ENCODE results near the gene FBH1.

FBH1 gene

GRCh38 chr10:5917305-5917704 lies 27.3 kb downstream of the FBH1 start:
- H3K27me3 ChIP-seq (ENCODE audit: insufficient read depth, low read length), result no peaks in the 10 kb centered on the region
- no peaks in the 10 kb centered on the region for H3K79me2 ChIP-seq (ENCODE audit: insufficient read depth, low read length)
- no peak overlapping the region for H3K4me3 ChIP-seq (ENCODE audit: low read depth, low read length, poor library complexity, severe bottlenecking)
- H3K9me3 ChIP-seq (ENCODE audit: low read length), result no peaks in the 10 kb centered on the region
- no peak overlapping the region for H3K27ac ChIP-seq (ENCODE audit: low read depth, low read length, poor library complexity, severe bottlenecking)
- H3K4me1 ChIP-seq (ENCODE audit: insufficient read depth, low read length, severe bottlenecking), result no peaks in the 10 kb centered on the region
- no peaks in the 10 kb centered on the region for H3K9me2 ChIP-seq (ENCODE audit: low read depth, low read length)
- peaks cover 93% of the 10 kb centered on the region for H3K36me3 ChIP-seq (ENCODE audit: insufficient read depth, low read length)
- no peak overlapping the region for H2AFZ ChIP-seq (ENCODE audit: low read length)
- no peaks in the 10 kb centered on the region for H4K20me1 ChIP-seq (ENCODE audit: insufficient read depth, low read length)
- TF ChIP-seq CTCF (IDR thresholded peaks at IDR 0.05; ENCODE audit: low read length) (no peak), EZH2 (IDR thresholded peaks at IDR 0.05; ENCODE audit: borderline replicate concordance, low read length) (no peak)
- H3F3A ChIP-seq (ENCODE audit: insufficient read depth, low read length), result no peaks in the 10 kb centered on the region
- no peak overlapping the region for H3K9ac ChIP-seq (ENCODE audit: low read length)
- no peak overlapping the region for H3K4me2 ChIP-seq (ENCODE audit: low read length)

GRCh38 chr10:5918763-5919162 lies 28.7 kb downstream of the FBH1 start:
- Histone ChIP-seq H3K27me3 (ENCODE audit: insufficient read depth, low read length) (no peaks in the 10 kb centered on the region), H3K79me2 (ENCODE audit: insufficient read depth, low read length) (no peaks in the 10 kb centered on the region), H2AFZ (ENCODE audit: low read length) (no peak overlapping the region), H3K9ac (ENCODE audit: low read length) (no peak overlapping the region), H3K27ac (ENCODE audit: low read depth, low read length, poor library complexity, severe bottlenecking) (no peak overlapping the region), H3K4me3 (ENCODE audit: low read depth, low read length, poor library complexity, severe bottlenecking) (no peak overlapping the region), H3K9me2 (ENCODE audit: low read depth, low read length) (no peaks in the 10 kb centered on the region), H3K4me2 (ENCODE audit: low read length) (no peak overlapping the region), H3F3A (ENCODE audit: insufficient read depth, low read length) (no peaks in the 10 kb centered on the region), H4K20me1 (ENCODE audit: insufficient read depth, low read length) (no peaks in the 10 kb centered on the region), H3K36me3 (ENCODE audit: insufficient read depth, low read length) (peaks cover 93% of the 10 kb centered on the region), H3K4me1 (ENCODE audit: insufficient read depth, low read length, severe bottlenecking) (no peaks in the 10 kb centered on the region), H3K9me3 (ENCODE audit: low read length) (no peaks in the 10 kb centered on the region)
- TF ChIP-seq EZH2 (IDR thresholded peaks at IDR 0.05; ENCODE audit: borderline replicate concordance, low read length) (no peak), CTCF (IDR thresholded peaks at IDR 0.05; ENCODE audit: low read length) (no peak)

- Histone ChIP-seq H2AFZ (ENCODE audit: low read length) (no peak overlapping the region), H4K20me1 (ENCODE audit: insufficient read depth, low read length) (no peaks in the 10 kb centered on the region), H3K27ac (ENCODE audit: low read depth, low read length, poor library complexity, severe bottlenecking) (no peak overlapping the region), H3K9me3 (ENCODE audit: low read length) (no peaks in the 10 kb centered on the region), H3K36me3 (ENCODE audit: insufficient read depth, low read length) (peaks cover 93% of the 10 kb centered on the region), H3K27me3 (ENCODE audit: insufficient read depth, low read length) (no peaks in the 10 kb centered on the region), H3K4me1 (ENCODE audit: insufficient read depth, low read length, severe bottlenecking) (no peaks in the 10 kb centered on the region), H3K9me2 (ENCODE audit: low read depth, low read length) (no peaks in the 10 kb centered on the region), H3K9ac (ENCODE audit: low read length) (no peak overlapping the region), H3K79me2 (ENCODE audit: insufficient read depth, low read length) (no peaks in the 10 kb centered on the region), H3F3A (ENCODE audit: insufficient read depth, low read length) (no peaks in the 10 kb centered on the region), H3K4me3 (ENCODE audit: low read depth, low read length, poor library complexity, severe bottlenecking) (no peak overlapping the region), H3K4me2 (ENCODE audit: low read length) (no peak overlapping the region)
- no peak for TF ChIP-seq EZH2 (IDR thresholded peaks at IDR 0.05; ENCODE audit: borderline replicate concordance, low read length)
- no peak for TF ChIP-seq CTCF (IDR thresholded peaks at IDR 0.05; ENCODE audit: low read length)
Observed at GRCh38 chr10:5919568-5919967, 29.5 kb downstream of the FBH1 start.

Data from OCI-LY1 (cell line).